IMR-90 (cell line): ENCODE measurements around the gene COCH. TPM values are rescaled to one million over a fixed set of nuclear protein-coding genes. Genes with fewer than 3 reads are reported as not detected.

Experiments
- ATAC-seq: fragments of 200-7000 bp; cut with Tn5 transposase; 2 replicates; pipeline ENCODE4 v1.9.1; 2020; ENCODE audit warnings: low read depth, mild to moderate bottlenecking, moderate library complexity
- BruUV-seq: library from RNA; stranded (reverse); fragments of 400-500 nt; replicated peaks from 2 replicates; lab custom pipeline; 2021; lab: Mats Ljungman, UMichigan
- CTCF ChIA-PET: fragments of 300-600 bp; formaldehyde crosslinking; extraction: SDS; loops from one replicate; lab custom pipeline; 2021; ENCODE audit warnings: antibody characterized with exemption; lab: Yijun Ruan, JAX
- POLR2A ChIA-PET: fragments of 300-600 bp; sonication (Branson Sonifier 250); formaldehyde crosslinking; loops from one replicate; lab custom pipeline; 2022; ENCODE audit warnings: antibody characterized with exemption; ENCODE audit not compliant: unreplicated experiment; lab: Charles Lee
- DNase-seq: peaks from one replicate; pipeline ENCODE4 v3.0.0; 2013
- H2AFZ ChIP-seq: replicated peaks from 2 replicates; pipeline ENCODE3; 2013; ENCODE audit warnings: low read length, mild to moderate bottlenecking; ENCODE audit not compliant: poor library complexity
- H2AK5ac ChIP-seq: 2 replicates; pipeline ENCODE4 v1.6.1; 2013; ENCODE audit warnings: low read depth, low read length, inconsistent platforms
- H2AK9ac ChIP-seq: replicated peaks from 2 replicates; pipeline ENCODE3; 2013; ENCODE audit warnings: mild to moderate bottlenecking, low read depth, low read length, moderate library complexity; ENCODE audit not compliant: poor library complexity
- H2BK120ac ChIP-seq: 2 replicates; pipeline ENCODE4 v1.6.1; 2013; ENCODE audit warnings: low read depth, low read length, inconsistent platforms
- H2BK15ac ChIP-seq: 3 replicates; pipeline ENCODE4 v1.6.1; 2013; ENCODE audit warnings: low read depth, low read length, inconsistent platforms
- H2BK20ac ChIP-seq: 2 replicates; pipeline ENCODE4 v1.6.1; 2013; ENCODE audit warnings: low read depth, mild to moderate bottlenecking, inconsistent platforms, low read length, moderate library complexity
- H2BK5ac ChIP-seq: 2 replicates; pipeline ENCODE4 v1.6.1; 2013; ENCODE audit warnings: mild to moderate bottlenecking, low read depth, low read length, inconsistent platforms; ENCODE audit not compliant: poor library complexity, severe bottlenecking
- H3K14ac ChIP-seq: replicated peaks from 2 replicates; pipeline ENCODE4 v1.6.1; 2013; ENCODE audit warnings: low read depth, low read length, inconsistent platforms
- H3K18ac ChIP-seq: 2 replicates; pipeline ENCODE4 v1.6.1; 2013; ENCODE audit warnings: low read depth, low read length, control low read depth
- H3K23ac ChIP-seq: 2 replicates; pipeline ENCODE4 v1.6.1; 2013; ENCODE audit warnings: low read depth, low read length, inconsistent platforms
- H3K27ac ChIP-seq: 2 replicates; pipeline ENCODE4 v1.5.1; 2013; ENCODE audit warnings: mild to moderate bottlenecking, control low read depth, low read length; ENCODE audit not compliant: insufficient read depth
- H3K27me3 ChIP-seq: 2 replicates; pipeline ENCODE4 v1.6.1; 2013; ENCODE audit warnings: low read length; ENCODE audit not compliant: control insufficient read depth, insufficient read depth
- H3K36me3 ChIP-seq: 2 replicates; pipeline ENCODE4 v1.6.1; 2013; ENCODE audit warnings: low read length, mixed read lengths; ENCODE audit not compliant: control insufficient read depth, insufficient read depth
- H3K4ac ChIP-seq: 2 replicates; pipeline ENCODE4 v1.6.1; 2013; ENCODE audit warnings: low read depth, low read length, inconsistent platforms
- H3K4me1 ChIP-seq: 2 replicates; pipeline ENCODE4 v1.6.1; 2013; ENCODE audit warnings: low read length, mixed read lengths; ENCODE audit not compliant: control insufficient read depth, insufficient read depth
- H3K4me2 ChIP-seq: 2 replicates; pipeline ENCODE4 v1.6.1; 2013; ENCODE audit warnings: low read depth, mild to moderate bottlenecking, control low read depth, low read length, moderate library complexity
- H3K4me3 ChIP-seq: 2 replicates; pipeline ENCODE4 v1.5.1; 2013; ENCODE audit warnings: low read depth, mild to moderate bottlenecking, control low read depth, low read length, moderate library complexity; ENCODE audit not compliant: insufficient read depth
- H3K56ac ChIP-seq: 2 replicates; pipeline ENCODE4 v1.6.1; 2013; ENCODE audit warnings: low read length, inconsistent platforms; ENCODE audit not compliant: insufficient read depth; ENCODE audit errors: extremely low read depth
- H3K79me1 ChIP-seq, 2 experiments: 2 replicates each; pipeline ENCODE4 v1.6.1; 2013; ENCODE audit warnings: low read length in 2 of 2, inconsistent platforms in 1 of 2, low read depth in 1 of 2
- H3K9ac ChIP-seq: 2 replicates; pipeline ENCODE4 v1.6.1; 2013; ENCODE audit warnings: low read depth, low read length, control low read depth
- H3K9me1 ChIP-seq: 2 replicates; pipeline ENCODE4 v1.6.1; 2013; ENCODE audit warnings: low read length, inconsistent platforms; ENCODE audit not compliant: insufficient read depth
- H3K9me3 ChIP-seq: 2 replicates; pipeline ENCODE4 v1.6.1; 2013; ENCODE audit warnings: low read length; ENCODE audit not compliant: control insufficient read depth, insufficient read depth
- H4K20me1 ChIP-seq: 2 replicates; pipeline ENCODE4 v1.6.1; 2013; ENCODE audit warnings: low read length, inconsistent platforms; ENCODE audit not compliant: insufficient read depth
- H4K5ac ChIP-seq: 2 replicates; pipeline ENCODE4 v1.6.1; 2013; ENCODE audit warnings: mild to moderate bottlenecking, low read depth, low read length, control low read depth
- H4K8ac ChIP-seq, 2 experiments: 2 replicates each; pipeline ENCODE4 v1.6.1; 2013; ENCODE audit warnings: low read depth in 2 of 2, low read length in 2 of 2, control low read depth in 1 of 2, inconsistent platforms in 1 of 2
- H4K91ac ChIP-seq: 2 replicates; pipeline ENCODE4 v1.6.1; 2013; ENCODE audit warnings: low read depth, low read length, inconsistent platforms; ENCODE audit not compliant: insufficient read depth
- BHLHE40 ChIP-seq: fragments of 150-350 bp; IDR thresholded peaks from 2 replicates; pipeline ENCODE4 v1.6.1; 2016; ENCODE audit warnings: mild to moderate bottlenecking, low read depth, low read length
- CHD1 ChIP-seq: IDR thresholded peaks from 2 replicates; pipeline ENCODE4 v1.6.1; 2012; ENCODE audit warnings: low read depth, low read length, improper control_type of control experiment
- ELK1 ChIP-seq: fragments of 150-350 bp; IDR thresholded peaks from 2 replicates; pipeline ENCODE4 v1.6.1; 2016; ENCODE audit warnings: low read depth, mild to moderate bottlenecking, low read length, moderate library complexity, borderline replicate concordance
- FOS ChIP-seq: fragments of 150-350 bp; IDR thresholded peaks from 2 replicates; pipeline ENCODE4 v1.6.1; 2016; ENCODE audit warnings: low read depth, low read length
- MAFK ChIP-seq: IDR thresholded peaks from 2 replicates; pipeline ENCODE4 v1.6.1; 2012; ENCODE audit warnings: low read depth, low read length, improper control_type of control experiment
- MAZ ChIP-seq: IDR thresholded peaks from 2 replicates; pipeline ENCODE4 v1.6.1; 2012; ENCODE audit warnings: low read depth, mild to moderate bottlenecking, low read length, improper control_type of control experiment, moderate library complexity, borderline replicate concordance
- NFE2L2 ChIP-seq: fragments of 150-350 bp; IDR thresholded peaks from 2 replicates; pipeline ENCODE4 v1.6.1; 2016; ENCODE audit warnings: low read depth, mild to moderate bottlenecking, low read length
- POLR2A ChIP-seq: IDR thresholded peaks from 2 replicates; pipeline ENCODE4 v1.6.1; 2012; ENCODE audit warnings: mild to moderate bottlenecking, low read depth, low read length
- RAD21 ChIP-seq: IDR thresholded peaks from 2 replicates; pipeline ENCODE4 v1.6.1; 2012; ENCODE audit warnings: low read length, improper control_type of control experiment
- RCOR1 ChIP-seq: IDR thresholded peaks from 2 replicates; pipeline ENCODE4 v1.6.1; 2012; ENCODE audit warnings: mild to moderate bottlenecking, low read length, improper control_type of control experiment; ENCODE audit not compliant: insufficient replicate concordance
- RFX5 ChIP-seq: IDR thresholded peaks from 2 replicates; pipeline ENCODE4 v1.8.0; 2012; ENCODE audit warnings: low read depth, mild to moderate bottlenecking, low read length, moderate library complexity
- SMC3 ChIP-seq: fragments of 150-350 bp; IDR thresholded peaks from 2 replicates; pipeline ENCODE4 v1.6.1; 2016; ENCODE audit warnings: low read depth, mild to moderate bottlenecking, antibody characterized with exemption, low read length, moderate library complexity
- dilution Hi-C: fragments of 300-500 bp; cut with HindIII; formaldehyde crosslinking; loops from one replicate; pipeline ENCODE4 v1.14.3; 2018; ENCODE audit warnings: low sequenced_read_pairs; ENCODE audit not compliant: unreplicated experiment
- in situ Hi-C: fragments of 300-500 bp; cut with MboI; formaldehyde crosslinking; loops from 3 replicates; pipeline ENCODE4 v1.14.3; 2019; ENCODE audit warnings: low sequenced_read_pairs, inconsistent platforms, mixed read lengths
- intact Hi-C: fragments of 100-400 bp; cut with micrococcal nuclease; formaldehyde crosslinking; loops from 2 replicates; pipeline ENCODE4 v1.10.0; 2022
- polyA plus RNA-seq, 3 experiments: library from polyadenylated mRNA; depleted of rRNA; stranded (reverse); fragments of >200 nt; gene quantifications; 2 replicates each; pipeline ENCODE4 v1.2.3, GENCODE V29; 2012; ENCODE audit warnings: low replicate concordance in 1 of 3
- total RNA-seq: library from RNA; depleted of rRNA; stranded (reverse); fragments of >200 nt; gene quantifications from 2 replicates; pipeline ENCODE4 v1.2.3, GENCODE V29; 2012
- TF ChIP-seq, protein P1 (sequence below): conservative IDR thresholded peaks from 2 replicates; pipeline ENCODE4 v1.5.1; 2012; ENCODE audit warnings: mild to moderate bottlenecking, low read depth, low read length, improper control_type of control experiment

The COCH gene
- total and polyA plus RNA-seq, 2 of the 4 experiments (the other 2 are of a cell fraction) = 0.17 to 0.18 TPM

GRCh38 chr14:30834353-30834752, 40.0 kb upstream of the COCH start:
- Histone ChIP-seq H3K18ac (no peak overlapping the region), H3K56ac (no peak overlapping the region), H2BK20ac (no peak overlapping the region), H2AK5ac (no peak overlapping the region), H2AK9ac (no peak overlapping the region), H3K9ac (no peak overlapping the region), H4K20me1 (no peaks in the 10 kb centered on the region), H3K9me1 (no peaks in the 10 kb centered on the region), H2BK15ac (no peak overlapping the region), H2AFZ (no peak overlapping the region), H3K9me3 (no peaks in the 10 kb centered on the region), H3K36me3 (no peaks in the 10 kb centered on the region), H4K91ac (no peak overlapping the region), H3K4me1 (no peaks in the 10 kb centered on the region), H3K14ac (no peak overlapping the region), H4K8ac (no peak overlapping the region), H2BK120ac (no peak overlapping the region), H3K4me2 (no peak overlapping the region), H3K4ac (no peak overlapping the region), H3K27me3 (no peaks in the 10 kb centered on the region), H2BK5ac (no peak overlapping the region), H3K27ac (no peak overlapping the region), H3K23ac (no peak overlapping the region), H3K4me3 (no peak overlapping the region), H3K79me1 (no peaks in the 10 kb centered on the region), H4K5ac (no peak overlapping the region)
- ChIA-PET CTCF (interaction anchor here (0.6 kb wide), 1 partner anchor 44 kb away, joined by 3 read pairs; no protein-coding TSS in a partner anchor), POLR2A (no interaction called here)
- ATAC-seq = no peak
- no peak for DNase-seq
- TF ChIP-seq ELK1 (no peak), BHLHE40 (no peak), RFX5 (no peak), FOS (no peak), NFE2L2 (no peak), SMC3 (no peak), CHD1 (no peak), MAZ (no peak), POLR2A (no peak), RAD21 (no peak), RCOR1 (no peak), MAFK (no peak)
- TF ChIP-seq, protein P1, sequence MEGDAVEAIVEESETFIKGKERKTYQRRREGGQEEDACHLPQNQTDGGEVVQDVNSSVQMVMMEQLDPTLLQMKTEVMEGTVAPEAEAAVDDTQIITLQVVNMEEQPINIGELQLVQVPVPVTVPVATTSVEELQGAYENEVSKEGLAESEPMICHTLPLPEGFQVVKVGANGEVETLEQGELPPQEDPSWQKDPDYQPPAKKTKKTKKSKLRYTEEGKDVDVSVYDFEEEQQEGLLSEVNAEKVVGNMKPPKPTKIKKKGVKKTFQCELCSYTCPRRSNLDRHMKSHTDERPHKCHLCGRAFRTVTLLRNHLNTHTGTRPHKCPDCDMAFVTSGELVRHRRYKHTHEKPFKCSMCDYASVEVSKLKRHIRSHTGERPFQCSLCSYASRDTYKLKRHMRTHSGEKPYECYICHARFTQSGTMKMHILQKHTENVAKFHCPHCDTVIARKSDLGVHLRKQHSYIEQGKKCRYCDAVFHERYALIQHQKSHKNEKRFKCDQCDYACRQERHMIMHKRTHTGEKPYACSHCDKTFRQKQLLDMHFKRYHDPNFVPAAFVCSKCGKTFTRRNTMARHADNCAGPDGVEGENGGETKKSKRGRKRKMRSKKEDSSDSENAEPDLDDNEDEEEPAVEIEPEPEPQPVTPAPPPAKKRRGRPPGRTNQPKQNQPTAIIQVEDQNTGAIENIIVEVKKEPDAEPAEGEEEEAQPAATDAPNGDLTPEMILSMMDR = no peak
- in situ Hi-C loops = no loop called here
- dilution Hi-C loops = no loop called here
- no TSS peak for BruUV-seq
- intact Hi-C loops = no loop called here
